HEK293T (cell line): ENCODE data around the gene RNF111.

Source experiments
- CTCF ChIA-PET: fragments of 350-600 bp; formaldehyde crosslinking; extraction: SDS; loops from one replicate; lab custom pipeline; 2021; ENCODE audit warnings: antibody characterized with exemption, inconsistent platforms; lab: Yijun Ruan, JAX
- POLR2A ChIA-PET: fragments of 350-600 bp; formaldehyde crosslinking; extraction: SDS; loops from one replicate; lab custom pipeline; 2020; ENCODE audit warnings: antibody characterized with exemption, inconsistent platforms; lab: Yijun Ruan, JAX
- DNase-seq: peaks from one replicate; pipeline ENCODE4 v3.0.0; 2012; ENCODE audit warnings: mixed read lengths; ENCODE audit errors: extremely low spot score
- ARNT ChIP-seq: fragments of 450-650 bp; IDR thresholded peaks from 2 replicates; pipeline ENCODE4 v1.6.1; 2017; ENCODE audit warnings: mild to moderate bottlenecking
- BHLHE40 ChIP-seq: fragments of 450-650 bp; IDR thresholded peaks from 2 replicates; pipeline ENCODE4 v1.6.1; 2016; ENCODE audit warnings: mild to moderate bottlenecking, moderate library complexity, borderline replicate concordance
- CTBP1 ChIP-seq: fragments of 450-650 bp; IDR thresholded peaks from 2 replicates; pipeline ENCODE4 v1.6.1; 2016; ENCODE audit warnings: borderline replicate concordance
- ELF4 ChIP-seq: fragments of 450-650 bp; IDR thresholded peaks from 2 replicates; pipeline ENCODE4 v1.6.1; 2017; ENCODE audit warnings: antibody characterized with exemption
- FOXA1 ChIP-seq: fragments of 450-650 bp; IDR thresholded peaks from 2 replicates; pipeline ENCODE4 v1.6.1; 2016; ENCODE audit warnings: mild to moderate bottlenecking
- FOXK2 ChIP-seq: fragments of 450-650 bp; IDR thresholded peaks from 2 replicates; pipeline ENCODE4 v1.6.1; 2016; ENCODE audit warnings: mild to moderate bottlenecking
- FOXM1 ChIP-seq: fragments of 450-650 bp; IDR thresholded peaks from 2 replicates; pipeline ENCODE4 v1.6.1; 2017; ENCODE audit warnings: mild to moderate bottlenecking, borderline replicate concordance
- HDGF ChIP-seq: fragments of 450-650 bp; IDR thresholded peaks from 2 replicates; pipeline ENCODE4 v1.6.1; 2017; ENCODE audit warnings: antibody characterized with exemption, borderline replicate concordance
- L3MBTL2 ChIP-seq: fragments of 450-650 bp; conservative IDR thresholded peaks from 2 replicates; pipeline ENCODE4 v1.6.1; 2016; ENCODE audit warnings: mild to moderate bottlenecking
- LEF1 ChIP-seq: fragments of 450-650 bp; IDR thresholded peaks from 2 replicates; pipeline ENCODE4 v1.6.1; 2017; ENCODE audit warnings: mild to moderate bottlenecking, borderline replicate concordance
- NFRKB ChIP-seq: fragments of 450-650 bp; IDR thresholded peaks from 2 replicates; pipeline ENCODE4 v1.6.1; 2016; ENCODE audit warnings: mild to moderate bottlenecking, moderate library complexity
- PKNOX1 ChIP-seq: fragments of 450-650 bp; IDR thresholded peaks from 2 replicates; pipeline ENCODE4 v1.6.1; 2016
- SP1 ChIP-seq: fragments of 450-650 bp; IDR thresholded peaks from 2 replicates; pipeline ENCODE4 v1.6.1; 2017
- SUZ12 ChIP-seq: fragments of 450-650 bp; IDR thresholded peaks from 2 replicates; pipeline ENCODE4 v1.6.1; 2016; ENCODE audit warnings: mild to moderate bottlenecking
- TARDBP ChIP-seq: fragments of 450-650 bp; IDR thresholded peaks from 2 replicates; pipeline ENCODE4 v1.6.1; 2016
- ZNF384 ChIP-seq: fragments of 450-650 bp; IDR thresholded peaks from 2 replicates; pipeline ENCODE4 v1.6.1; 2016

Gene RNF111

DNA sequence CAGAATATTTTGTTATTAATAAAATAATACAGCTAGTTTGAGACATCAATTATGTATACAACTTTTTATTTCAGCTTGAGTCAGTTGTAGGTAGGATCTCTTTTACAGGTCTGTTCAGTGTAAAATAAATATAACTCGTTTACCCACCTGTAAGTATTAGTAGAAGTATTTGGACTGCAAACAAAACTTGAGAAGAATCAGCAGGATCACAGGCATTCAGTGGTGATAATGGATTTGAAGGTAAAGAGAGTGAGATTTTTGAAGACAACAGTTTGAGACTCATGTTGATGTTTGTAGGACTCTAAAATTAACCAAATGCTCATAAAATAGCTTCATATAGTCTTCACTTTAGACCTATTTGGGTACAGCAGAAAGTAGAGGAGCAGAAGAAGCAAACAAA lies 82.0 kb downstream of the RNF111 start:
- CTCF ChIA-PET: no interaction called here
- POLR2A ChIA-PET: no interaction called here
- TF ChIP-seq ARNT (no peak), FOXA1 (no peak)
- DNase-seq: no peak

DNA sequence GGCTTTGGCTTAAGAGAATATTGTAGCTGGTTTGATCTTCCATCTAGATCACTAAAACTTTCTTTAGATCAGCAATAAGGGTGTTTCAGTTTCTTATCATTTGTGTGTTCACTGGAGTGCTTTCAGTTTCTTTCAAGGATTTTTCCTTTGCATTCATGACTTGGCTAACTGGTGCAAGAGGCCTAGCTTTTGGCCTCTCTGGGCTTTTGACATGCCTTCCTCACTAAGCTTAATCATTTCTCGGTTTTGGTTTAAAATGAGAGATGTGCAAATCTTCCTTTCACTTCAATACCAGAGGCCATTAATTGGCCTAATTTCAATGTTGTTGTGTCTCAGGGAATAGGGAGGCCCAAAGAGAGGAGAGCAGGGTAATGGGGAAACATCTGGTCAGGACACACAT lies 87.1 kb downstream of the RNF111 start:
- DNase-seq: no peak
- POLR2A ChIA-PET: no interaction called here
- CTCF ChIA-PET: no interaction called here
- TF ChIP-seq HDGF (no peak), NFRKB (no peak), PKNOX1 (no peak), ZNF384 (no peak), SUZ12 (no peak), L3MBTL2 (no peak), SP1 (no peak), FOXM1 (no peak), FOXA1 (no peak), CTBP1 (no peak), LEF1 (no peak), BHLHE40 (no peak), FOXK2 (no peak), TARDBP (no peak)

- DNase-seq: no peak
- no peak for TF ChIP-seq NFRKB
- TF ChIP-seq CTBP1: no peak
- no peak for TF ChIP-seq PKNOX1
- TF ChIP-seq HDGF: no peak
- TF ChIP-seq FOXM1: no peak
- TF ChIP-seq LEF1: no peak
- TF ChIP-seq FOXA1: no peak
- TF ChIP-seq L3MBTL2: no peak
- TF ChIP-seq ELF4: no peak
- TF ChIP-seq BHLHE40: no peak
- no peak for TF ChIP-seq FOXK2
- TF ChIP-seq TARDBP: no peak
- ChIA-PET CTCF (no interaction called here), POLR2A (no interaction called here)
Observed at GRCh38 chr15:59087731-59088130, 100.3 kb downstream of the RNF111 start.

- ChIA-PET CTCF (no interaction called here), POLR2A (no interaction called here)
- no peak for DNase-seq
- no peak for TF ChIP-seq ARNT
- no peak for TF ChIP-seq PKNOX1
Observed at GRCh38 chr15:59094077-59094476, 106.6 kb downstream of the RNF111 start.

DNA sequence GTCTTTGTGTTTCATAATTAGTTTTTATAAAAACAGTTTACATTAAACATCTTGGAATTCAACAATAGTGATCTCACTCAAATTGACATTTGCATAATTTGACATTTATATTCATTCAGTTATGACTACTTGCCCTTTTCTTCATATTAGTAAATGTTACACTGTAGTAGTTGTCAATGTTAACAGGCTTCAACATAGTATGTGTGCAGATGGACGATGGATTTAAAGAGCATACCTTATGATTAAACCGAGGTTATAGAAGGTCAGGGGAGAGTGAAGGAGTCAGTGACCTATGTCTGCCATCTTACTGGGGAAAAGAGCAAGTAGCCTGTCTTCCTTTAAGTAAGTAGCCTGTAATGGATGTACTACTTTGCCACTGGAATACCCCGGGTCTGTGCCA lies 109.0 kb downstream of the RNF111 start:
- ChIA-PET CTCF (no interaction called here), POLR2A (no interaction called here)
- no peak for TF ChIP-seq PKNOX1
- TF ChIP-seq ZNF384: no peak
- no peak for TF ChIP-seq BHLHE40
- no peak for TF ChIP-seq SP1
- TF ChIP-seq ARNT: no peak
- no peak for TF ChIP-seq HDGF
- TF ChIP-seq TARDBP: no peak
- TF ChIP-seq CTBP1: no peak
- TF ChIP-seq FOXA1: no peak
- no peak for TF ChIP-seq LEF1
- no peak for TF ChIP-seq ELF4
- no peak for TF ChIP-seq NFRKB
- TF ChIP-seq L3MBTL2: no peak
- TF ChIP-seq FOXM1: no peak
- no peak for TF ChIP-seq SUZ12
- TF ChIP-seq FOXK2: no peak
- no peak for DNase-seq

DNA sequence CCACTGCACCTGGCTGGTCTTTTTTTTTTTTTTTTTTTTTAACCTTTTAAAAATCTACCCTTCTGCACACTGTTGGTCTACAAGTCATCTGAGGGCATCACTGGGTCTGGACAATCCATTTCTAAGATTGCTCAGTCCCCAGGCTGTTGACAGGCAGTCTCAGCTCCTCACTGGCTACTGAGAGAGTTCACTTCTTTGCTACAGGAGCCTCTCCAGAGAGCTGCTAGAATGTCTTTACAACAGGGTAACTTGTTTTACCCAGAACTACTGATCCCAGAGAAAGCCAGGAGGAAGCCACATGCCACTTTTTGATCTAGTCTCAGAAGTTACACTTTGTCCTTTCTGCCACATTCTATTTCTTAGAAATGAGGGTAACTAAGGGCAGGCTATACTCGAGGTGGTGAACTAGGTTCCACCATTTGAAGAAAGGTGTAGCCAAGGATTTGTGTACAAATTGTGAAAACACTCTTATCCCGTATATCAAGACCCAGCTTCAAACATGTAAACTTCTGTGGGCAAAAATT lies 111.8 kb downstream of the RNF111 start:
- TF ChIP-seq BHLHE40 (no peak), TARDBP (no peak), SP1 (no peak)
- ChIA-PET POLR2A (no interaction called here), CTCF (no interaction called here)
- no peak for DNase-seq

GRCh38 chr15:59104602-59104911 lies 117.1 kb downstream of the RNF111 start:
- ChIA-PET POLR2A (no interaction called here), CTCF (interaction anchor here (0.6 kb wide), 1 partner anchor 124 kb away, joined by 7 read pairs; no protein-coding TSS in a partner anchor)
- DNase-seq: no peak
- TF ChIP-seq ZNF384: no peak; the same call in 1 of the 2 replicates
- TF ChIP-seq SP1: no peak
- no peak for TF ChIP-seq ELF4
- no peak for TF ChIP-seq FOXA1
- TF ChIP-seq CTBP1: no peak
- TF ChIP-seq TARDBP: no peak
- TF ChIP-seq NFRKB: no peak
- no peak for TF ChIP-seq FOXK2
- no peak for TF ChIP-seq FOXM1
